Endothelial cell of umbilical vein (primary cell): ENCODE data around the gene KCNJ12. TPM values are rescaled to one million over a fixed set of nuclear protein-coding genes. Genes with fewer than 3 reads are reported as not detected.

Source experiments
- polyA plus RNA-seq, 4 experiments: library from polyadenylated mRNA; depleted of rRNA in 3 of 4; stranded (reverse) in 3 of 4; unstranded in 1 of 4; fragments of >200 nt; gene quantifications; 2 replicates each; pipeline versions ENCODE4 v1.2.1 to v1.2.3, GENCODE V29; 2011 to 2012; ENCODE audit warnings: missing spikeins in 1 of 4
- total RNA-seq: library from RNA; stranded (reverse); gene quantifications from 2 replicates; pipeline ENCODE4 v1.2.3, GENCODE V29; 2021

KCNJ12 gene
- total and polyA plus RNA-seq, 2 donors (not counting 3 experiments of a cell fraction or from before 2014, with no cell fraction given) = 0.19 to 0.44 TPM

Other genes with a start within 250 kb of the KCNJ12 start
- 12.7 and 14.0 TPM in 2 replicates for gene DHRS7B, start 249.4 kb upstream of the KCNJ12 start, total RNA-seq
- 24.2 and 28.1 TPM in 2 replicates for gene DHRS7B, start 249.4 kb upstream of the KCNJ12 start, polyA plus RNA-seq
- gene TMEM11, start 162.2 kb upstream of the KCNJ12 start, total RNA-seq = 27.4 and 28.8 TPM in 2 replicates
- 79.9 and 100 TPM in 2 replicates for gene TMEM11, start 162.2 kb upstream of the KCNJ12 start, polyA plus RNA-seq
- 7.2 and 8.1 TPM in 2 replicates for gene NATD1, start 122.9 kb upstream of the KCNJ12 start, total RNA-seq
- 6.9 and 7.0 TPM in 2 replicates for gene NATD1, start 122.9 kb upstream of the KCNJ12 start, polyA plus RNA-seq
- gene MAP2K3, start 91.6 kb upstream of the KCNJ12 start, total RNA-seq = 33.2 and 36.3 TPM in 2 replicates
- 13.5 and 15.3 TPM in 2 replicates for gene MAP2K3, start 91.6 kb upstream of the KCNJ12 start, polyA plus RNA-seq